Esophagus squamous epithelium (tissue), 4 donors: ENCODE results near the gene LRRC10.

Experiments
- POLR2A ChIP-seq, 4 donors: fragments of 450-650 bp; IDR thresholded peaks; one replicate each; pipeline ENCODE4 v1.6.1; 2017; ENCODE audit warnings: antibody characterized with exemption in 4 of 4, mild to moderate bottlenecking in 4 of 4, moderate library complexity in 3 of 4
- TF ChIP-seq, protein P1 (sequence below), 6 experiments: fragments of 450-650 bp in 4 of 6; fragments of 200-600 bp in 2 of 6; sonication (generic) in 2 of 6; IDR thresholded peaks; one replicate each; pipeline ENCODE4 v1.5.1; 2016 to 2019; ENCODE audit warnings: antibody characterized with exemption in 6 of 6, mild to moderate bottlenecking in 4 of 6, moderate library complexity in 4 of 6

DNA sequence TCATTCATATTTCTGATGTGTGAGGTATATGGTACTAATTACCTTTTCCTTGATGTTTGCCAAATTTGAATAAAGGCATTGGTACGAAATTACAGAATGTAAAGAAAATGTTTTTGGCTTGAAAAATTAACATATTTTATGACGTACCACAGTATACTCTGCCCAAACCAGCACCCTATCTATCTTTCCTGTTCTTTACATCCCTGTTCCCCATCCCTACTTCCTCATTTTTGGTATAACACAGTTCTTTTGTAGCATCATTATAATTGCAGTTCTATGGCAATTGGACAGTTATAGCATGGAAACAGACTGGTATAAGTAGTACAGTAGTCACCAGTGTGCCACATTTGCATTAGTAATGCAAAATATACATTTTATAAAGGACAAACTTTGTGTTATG lies 32.4 kb downstream of the LRRC10 start:
- TF ChIP-seq, protein P1, sequence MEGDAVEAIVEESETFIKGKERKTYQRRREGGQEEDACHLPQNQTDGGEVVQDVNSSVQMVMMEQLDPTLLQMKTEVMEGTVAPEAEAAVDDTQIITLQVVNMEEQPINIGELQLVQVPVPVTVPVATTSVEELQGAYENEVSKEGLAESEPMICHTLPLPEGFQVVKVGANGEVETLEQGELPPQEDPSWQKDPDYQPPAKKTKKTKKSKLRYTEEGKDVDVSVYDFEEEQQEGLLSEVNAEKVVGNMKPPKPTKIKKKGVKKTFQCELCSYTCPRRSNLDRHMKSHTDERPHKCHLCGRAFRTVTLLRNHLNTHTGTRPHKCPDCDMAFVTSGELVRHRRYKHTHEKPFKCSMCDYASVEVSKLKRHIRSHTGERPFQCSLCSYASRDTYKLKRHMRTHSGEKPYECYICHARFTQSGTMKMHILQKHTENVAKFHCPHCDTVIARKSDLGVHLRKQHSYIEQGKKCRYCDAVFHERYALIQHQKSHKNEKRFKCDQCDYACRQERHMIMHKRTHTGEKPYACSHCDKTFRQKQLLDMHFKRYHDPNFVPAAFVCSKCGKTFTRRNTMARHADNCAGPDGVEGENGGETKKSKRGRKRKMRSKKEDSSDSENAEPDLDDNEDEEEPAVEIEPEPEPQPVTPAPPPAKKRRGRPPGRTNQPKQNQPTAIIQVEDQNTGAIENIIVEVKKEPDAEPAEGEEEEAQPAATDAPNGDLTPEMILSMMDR (IDR thresholded peaks at IDR 0.05): no peak
- no peak for TF ChIP-seq POLR2A (IDR thresholded peaks at IDR 0.05)
